ENCODE results near the gene ATP8A1.
"Not testable (repeated sequence)": the region's sequence is repeated elsewhere in the genome, so short reads cannot be mapped to it uniquely, and the experiment has no call there.

ATP8A1 gene

GRCh38 chr4:42656944-42657792, at the start of gene ATP8A1:
ATP8A1 (minus strand) TSS chr4:42657105; CDS start chr4:42656873, 232 bp downstream.
- DNase-seq: peak; percentile 75

- DNase-seq: no peak
Observed at GRCh38 chr4:42706086-42706485, 49.2 kb upstream of the ATP8A1 start.

- DNase-seq: no peak
Observed at GRCh38 chr4:42703813-42704212, 46.9 kb upstream of the ATP8A1 start.

- no peak for DNase-seq
Observed at GRCh38 chr4:42702895-42703294, 46.0 kb upstream of the ATP8A1 start.

- not testable (repeated sequence) for DNase-seq
Observed at GRCh38 chr4:42701780-42702179, 44.9 kb upstream of the ATP8A1 start.

GRCh38 chr4:42690537-42690936, 33.6 kb upstream of the ATP8A1 start:
- no peak for DNase-seq

GRCh38 chr4:42683393-42683792, 26.5 kb upstream of the ATP8A1 start:
- no peak for DNase-seq

GRCh38 chr4:42678512-42678911, 21.6 kb upstream of the ATP8A1 start:
- DNase-seq: no peak

GRCh38 chr4:42676066-42676951, 19.4 kb upstream of the ATP8A1 start:
- no peak for DNase-seq

- no peak for DNase-seq
Observed at GRCh38 chr4:42673082-42673425, 16.1 kb upstream of the ATP8A1 start.

- DNase-seq: no peak
Observed at GRCh38 chr4:42672359-42673081, 15.6 kb upstream of the ATP8A1 start.

GRCh38 chr4:42671431-42672194, 14.7 kb upstream of the ATP8A1 start:
- DNase-seq: no peak

- DNase-seq: no peak
Observed at GRCh38 chr4:42658261-42658660, 1.4 kb upstream of the ATP8A1 start.

- DNase-seq: no peak
Observed at GRCh38 chr4:42656679-42656943, 294 bp downstream of the ATP8A1 start.

- DNase-seq: peak; percentile 18
Observed at GRCh38 chr4:42655921-42656678, 805 bp downstream of the ATP8A1 start.

GRCh38 chr4:42655269-42655637, 1.7 kb downstream of the ATP8A1 start:
- DNase-seq: no peak

- peak; percentile 81 for DNase-seq
Observed at GRCh38 chr4:42654631-42655268, 2.2 kb downstream of the ATP8A1 start.

GRCh38 chr4:42653626-42654560, 3.0 kb downstream of the ATP8A1 start:
- no peak for DNase-seq

- DNase-seq: not testable (repeated sequence)
Observed at GRCh38 chr4:42652529-42653231, 4.2 kb downstream of the ATP8A1 start.

GRCh38 chr4:42649870-42650269, 7.0 kb downstream of the ATP8A1 start:
- DNase-seq: no peak

Data from MV-4-11 (cell line).